Activated gamma-delta T cell (primary cell): ENCODE data around the gene KCNK5.

Experiments
- DNase-seq: peaks from one replicate; lab custom pipeline; 2025; lab: John Stamatoyannopoulos, UW

Gene KCNK5

GRCh38 chr6:39197922-39198500 is 31.3 kb downstream of the KCNK5 start:
- no peak for DNase-seq

GRCh38 chr6:39197521-39197920 is 31.8 kb downstream of the KCNK5 start:
- DNase-seq, result no peak

- no peak for DNase-seq
Observed at GRCh38 chr6:39196673-39197091, 32.6 kb downstream of the KCNK5 start.

DNA sequence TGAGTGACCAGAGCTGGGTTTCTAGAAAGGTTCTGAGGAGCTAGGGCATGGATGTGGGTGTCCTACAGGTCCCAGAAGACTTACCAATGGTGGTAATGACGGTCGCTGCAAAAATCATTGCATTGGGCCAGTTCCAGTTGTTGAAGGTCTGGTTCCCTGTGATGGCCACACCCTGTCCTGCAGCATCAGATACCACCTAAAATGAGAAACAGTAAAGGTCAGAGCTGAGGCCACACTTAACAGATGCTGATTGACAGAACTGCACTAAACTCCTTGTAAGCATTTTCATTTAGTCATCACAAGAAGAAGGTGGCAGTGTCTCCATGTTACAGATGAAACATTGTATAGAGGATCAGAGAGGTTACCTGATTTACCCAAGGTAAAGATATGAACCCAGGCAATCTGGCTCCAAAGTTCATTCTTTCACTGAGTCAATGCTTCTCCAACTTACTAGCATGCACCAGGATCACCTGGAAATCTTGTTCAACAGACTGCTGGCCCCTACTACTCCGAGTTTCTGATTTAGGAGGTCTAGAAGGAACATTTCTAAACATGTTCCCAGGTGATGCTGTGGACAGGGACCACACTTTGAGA is 33.4 kb downstream of the KCNK5 start:
- no peak for DNase-seq

DNA sequence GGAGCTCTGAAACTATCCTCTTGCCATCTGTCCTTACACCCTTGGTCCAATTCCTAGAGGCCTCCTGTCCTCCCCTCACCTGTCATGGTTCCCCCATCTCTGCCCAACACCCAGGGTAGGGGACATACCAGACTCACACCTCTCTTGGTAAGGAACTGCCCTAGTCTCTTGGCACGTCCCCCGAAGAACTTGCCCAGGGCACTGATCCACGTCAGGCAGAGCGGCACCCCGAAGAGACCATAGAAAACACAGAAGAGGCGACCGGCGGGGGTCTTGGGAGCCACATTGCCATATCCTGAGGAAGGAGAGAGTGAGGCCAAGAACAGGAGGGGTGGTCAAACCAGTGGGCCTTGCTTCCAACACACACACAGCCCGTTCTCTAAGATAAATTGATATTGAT is 34.8 kb downstream of the KCNK5 start:
- no peak for DNase-seq

- DNase-seq, result no peak
Observed at GRCh38 chr6:39193201-39193791, 36.0 kb downstream of the KCNK5 start.

GRCh38 chr6:39192736-39193135 is 36.5 kb downstream of the KCNK5 start:
- no peak for DNase-seq

GRCh38 chr6:39191236-39191930 is 37.9 kb downstream of the KCNK5 start:
- no peak for DNase-seq

- DNase-seq, result no peak
Observed at GRCh38 chr6:39190545-39191235, 38.6 kb downstream of the KCNK5 start.

GRCh38 chr6:39189915-39190544 is 39.2 kb downstream of the KCNK5 start:
- no peak for DNase-seq

DNA sequence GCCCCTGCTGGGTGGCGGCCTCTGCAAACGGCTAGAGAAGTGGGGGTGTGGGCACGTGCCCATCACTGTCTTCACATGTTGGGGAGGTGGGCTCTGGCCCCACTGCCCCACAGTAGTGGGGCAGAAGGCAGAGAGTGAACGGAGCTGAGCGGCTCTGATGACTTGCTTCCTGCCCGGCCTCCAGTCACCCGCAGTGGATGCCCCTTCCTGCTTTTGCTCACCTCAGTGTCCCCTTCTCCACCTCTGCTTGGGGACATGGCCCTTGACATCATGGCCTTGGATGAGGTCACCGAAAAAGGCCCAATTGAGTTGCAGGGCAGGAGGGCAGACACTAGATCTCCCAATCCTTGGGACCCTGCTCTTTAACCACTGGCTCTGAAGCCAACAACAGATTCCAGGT is 40.1 kb downstream of the KCNK5 start:
- no peak for DNase-seq

DNA sequence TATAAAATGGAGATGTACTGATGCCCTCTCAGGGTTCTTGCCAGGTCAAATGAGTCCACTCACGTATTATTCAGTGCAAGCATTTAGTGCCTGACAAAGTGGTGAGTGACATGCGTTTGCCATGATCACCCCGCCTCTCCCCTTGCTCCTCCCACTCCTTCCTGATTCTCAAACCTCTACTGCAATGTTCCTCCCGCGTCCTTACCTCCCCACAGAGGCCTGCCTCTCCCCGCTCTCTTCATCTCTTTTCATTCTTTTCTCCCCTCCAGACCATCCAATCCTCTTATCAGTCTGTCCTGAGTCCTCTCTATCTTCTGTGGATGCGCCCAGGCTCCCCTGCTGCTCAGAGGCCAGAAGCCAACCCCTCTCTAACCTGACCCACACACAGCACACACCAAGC is 40.7 kb downstream of the KCNK5 start:
- DNase-seq, result no peak

DNA sequence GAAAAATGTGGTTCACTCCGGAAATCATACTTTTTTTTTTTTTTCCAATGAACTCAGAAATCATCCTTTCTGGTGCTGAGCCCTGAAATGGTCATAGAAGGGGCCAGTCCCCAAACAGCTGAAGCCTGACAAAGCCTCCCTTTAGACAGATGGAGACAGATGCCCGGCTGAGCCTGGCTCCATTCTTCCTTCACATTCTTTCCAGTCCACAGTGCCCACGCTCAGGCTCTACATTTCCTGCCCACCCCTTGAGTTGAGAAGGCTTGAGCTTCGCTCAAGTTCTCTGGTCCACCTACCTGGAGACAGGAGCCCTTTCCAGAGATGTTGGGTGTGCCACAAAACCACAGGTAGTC is 41.2 kb downstream of the KCNK5 start:
- no peak for DNase-seq

DNA sequence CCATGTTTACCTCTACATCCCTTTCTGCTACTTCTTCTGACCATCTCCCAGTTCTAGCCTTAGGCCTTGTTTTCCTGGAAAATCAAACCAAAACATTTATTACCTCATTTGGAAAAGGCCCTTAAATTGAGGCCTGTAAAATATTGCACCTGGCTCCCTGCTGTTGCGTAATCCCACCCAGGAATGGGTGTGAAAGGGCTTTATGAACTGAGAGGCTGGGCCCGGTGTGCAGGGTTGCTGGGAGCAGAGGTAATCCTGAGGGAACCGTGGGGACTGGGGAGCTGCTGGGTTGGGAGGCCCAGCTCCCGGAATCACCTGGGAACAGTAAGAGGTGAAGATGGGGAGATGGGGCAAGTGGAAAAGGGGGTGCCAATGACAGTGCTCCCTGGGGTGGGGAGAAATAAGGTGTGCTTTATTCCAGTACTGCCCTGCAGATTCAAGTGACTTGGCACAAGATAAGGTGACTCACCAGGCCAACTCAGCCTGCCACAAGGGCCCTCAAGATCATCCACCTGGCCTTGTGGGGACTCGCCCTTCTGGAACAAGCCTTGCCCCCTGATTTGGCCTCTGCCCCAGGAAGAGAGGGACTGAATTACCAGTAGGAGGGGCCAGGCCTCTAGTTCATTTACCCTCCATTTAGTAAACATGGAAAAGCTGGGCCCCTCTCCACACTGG is 44.2 kb downstream of the KCNK5 start:
- DNase-seq, result no peak

DNA sequence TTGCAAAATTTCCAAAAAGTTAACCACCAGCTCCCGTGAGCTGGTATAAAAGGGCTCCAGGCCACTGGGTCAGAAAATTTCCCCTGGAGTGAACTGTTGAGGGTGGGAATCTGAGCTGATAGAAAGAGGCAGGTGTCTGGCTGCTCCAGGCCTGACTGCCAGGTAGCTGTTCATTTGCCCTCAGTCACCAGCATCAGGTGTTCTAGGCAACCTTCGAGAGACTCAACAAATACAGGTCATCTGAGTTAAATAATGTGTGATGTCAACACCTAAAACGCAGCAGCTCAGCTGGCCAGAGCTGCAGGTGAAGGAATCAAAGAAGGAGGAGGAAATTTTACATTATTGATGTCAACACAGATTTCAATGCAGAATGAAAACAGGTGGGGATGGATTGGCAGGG is 46.7 kb downstream of the KCNK5 start:
- no peak for DNase-seq

DNA sequence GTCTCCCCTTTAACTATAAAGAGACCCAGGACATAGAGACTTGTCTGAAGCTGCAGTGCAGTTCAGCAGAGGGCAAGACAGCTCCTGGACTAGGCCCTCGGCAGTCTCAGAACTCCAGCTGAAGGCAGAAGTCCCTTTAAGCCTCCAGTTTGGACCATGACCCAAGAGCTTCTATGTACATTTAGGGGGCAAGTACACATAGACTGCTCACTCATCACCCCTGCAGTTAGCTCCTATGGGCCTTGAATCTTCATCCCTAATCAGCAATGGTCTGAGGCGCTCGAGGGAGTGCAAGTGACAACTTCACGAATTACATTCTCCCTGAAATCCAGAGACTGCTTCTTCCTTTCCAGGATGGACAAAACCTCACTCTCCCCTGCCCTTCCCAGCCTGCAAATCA is 47.4 kb downstream of the KCNK5 start:
- DNase-seq, result no peak

- DNase-seq, result no peak
Observed at GRCh38 chr6:39181333-39181732, 47.9 kb downstream of the KCNK5 start.

- no peak for DNase-seq
Observed at GRCh38 chr6:39178804-39179203, 50.5 kb downstream of the KCNK5 start.

DNA sequence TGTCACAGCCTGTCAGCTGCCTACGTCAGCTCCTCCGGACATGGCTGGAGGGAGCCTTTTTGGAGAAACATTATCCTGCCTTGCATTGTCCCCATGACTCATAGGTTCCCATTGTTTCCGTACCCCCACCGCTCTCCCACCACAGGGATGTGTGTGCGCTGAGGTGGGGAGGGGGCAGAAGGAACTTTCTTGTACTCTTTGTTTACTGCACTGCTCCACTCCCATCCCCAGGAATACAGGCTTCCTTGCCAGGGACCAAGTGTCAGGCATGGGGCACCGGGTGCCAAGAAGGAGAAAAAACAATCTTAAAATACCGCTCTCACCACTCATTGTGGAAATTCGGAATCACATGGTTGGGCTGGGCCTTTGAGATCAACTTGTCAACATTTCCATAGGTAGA is 51.0 kb downstream of the KCNK5 start:
- no peak for DNase-seq

DNA sequence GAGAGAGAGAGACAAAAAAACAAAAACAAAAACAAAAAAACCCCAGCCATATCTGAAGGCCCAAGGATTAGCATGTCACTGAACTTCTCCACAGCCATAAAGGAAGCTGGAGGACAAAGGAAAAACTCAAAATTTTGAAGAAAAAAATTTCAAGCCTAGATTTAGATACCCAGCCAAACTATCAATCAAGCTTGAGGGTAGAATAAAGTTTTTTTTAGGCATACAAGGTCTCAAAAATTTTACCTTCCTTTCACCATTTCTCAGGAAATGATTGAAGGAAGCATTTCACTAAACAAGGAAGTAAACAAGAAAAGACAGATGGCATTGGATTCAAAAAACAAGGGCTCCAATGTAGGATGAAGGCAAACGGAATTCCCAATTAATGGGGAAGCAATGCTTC is 52.1 kb downstream of the KCNK5 start:
- no peak for DNase-seq

DNA sequence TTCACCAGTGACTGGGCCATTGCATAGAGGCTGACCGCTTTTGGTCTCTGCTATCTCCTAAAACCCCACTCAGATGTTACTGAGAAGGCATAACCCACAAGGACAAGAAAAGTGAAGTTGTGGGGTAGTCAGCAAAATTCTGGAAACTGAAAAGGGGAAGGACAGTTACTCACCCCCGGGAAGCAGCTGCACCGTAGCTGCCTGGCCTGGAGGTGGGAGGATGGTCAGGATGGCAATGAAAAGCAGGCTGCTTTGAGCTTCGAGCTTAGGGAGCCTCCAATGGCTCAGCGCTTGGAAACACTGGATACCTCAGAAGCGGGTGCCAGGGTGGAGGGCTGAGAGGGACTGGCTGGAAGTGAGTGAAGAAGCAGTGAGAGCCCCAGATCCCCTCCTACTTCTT is 56.0 kb downstream of the KCNK5 start:
- no peak for DNase-seq

DNA sequence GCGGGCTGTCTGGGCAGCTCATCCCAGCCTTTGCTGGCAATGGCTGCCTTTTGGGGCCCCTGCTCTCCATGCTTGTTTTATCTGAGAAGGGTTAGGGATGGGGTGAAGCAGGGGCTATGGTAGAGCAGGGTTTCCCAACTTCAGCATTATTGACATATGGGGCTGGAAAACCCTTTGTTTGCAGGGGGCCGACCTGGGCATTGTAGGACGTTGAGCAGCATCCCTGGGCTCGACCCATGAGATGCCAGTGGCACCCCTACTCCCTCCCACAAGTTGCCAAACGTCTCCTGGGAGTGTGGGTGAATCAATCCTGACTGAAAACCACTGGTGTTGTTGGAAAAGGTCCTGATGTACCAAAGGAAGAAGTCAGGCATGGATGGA is 56.9 kb downstream of the KCNK5 start:
- DNase-seq, result no peak
